Upper lobe of left lung (tissue), 4 donors: ENCODE measurements around the gene MVK.

Source experiments
- EP300 ChIP-seq, 4 donors: sonication (generic); formaldehyde crosslinking; IDR thresholded peaks; one replicate each; pipeline ENCODE4 v1.5.1; 2017; ENCODE audit warnings: antibody characterized with exemption in 4 of 4, control low read depth in 2 of 4
- POLR2A ChIP-seq, 4 donors: fragments of 450-650 bp; IDR thresholded peaks; one replicate each; pipeline ENCODE4 v1.5.1; 2016 to 2017; ENCODE audit warnings: antibody characterized with exemption in 4 of 4, mild to moderate bottlenecking in 2 of 4
- POLR2AphosphoS5 ChIP-seq, 2 donors: sonication (generic); formaldehyde crosslinking; IDR thresholded peaks; one replicate each; pipeline ENCODE4 v1.5.1; 2017; ENCODE audit warnings: antibody characterized with exemption in 2 of 2
- TF ChIP-seq, protein P1 (sequence below), 6 experiments: fragments of 450-650 bp in 4 of 6; fragments of 200-600 bp in 2 of 6; sonication (generic) in 2 of 6; IDR thresholded peaks; one replicate each; pipeline ENCODE4 v1.5.1; 2016 to 2019; ENCODE audit warnings: antibody characterized with exemption in 6 of 6

DNA sequence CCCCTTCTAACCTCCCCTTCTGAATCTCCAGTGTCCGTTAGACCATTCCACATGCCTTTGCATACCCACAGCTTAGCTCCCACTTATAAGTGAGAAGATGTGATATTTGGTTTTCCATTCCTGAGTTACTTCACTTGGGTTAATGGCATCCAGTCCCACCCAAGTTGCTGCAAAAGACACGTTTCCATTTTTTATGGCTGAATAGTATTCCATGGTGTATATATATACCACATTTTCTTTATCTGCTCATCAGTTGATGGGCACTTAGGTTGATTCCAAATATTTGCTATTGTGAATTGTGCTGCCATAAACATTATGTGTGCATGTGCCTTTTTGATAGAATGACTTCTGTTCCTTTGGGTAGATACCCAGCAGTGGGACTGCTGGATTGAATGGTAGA is 67.8 kb downstream of the MVK start:
- TF ChIP-seq, protein P1, sequence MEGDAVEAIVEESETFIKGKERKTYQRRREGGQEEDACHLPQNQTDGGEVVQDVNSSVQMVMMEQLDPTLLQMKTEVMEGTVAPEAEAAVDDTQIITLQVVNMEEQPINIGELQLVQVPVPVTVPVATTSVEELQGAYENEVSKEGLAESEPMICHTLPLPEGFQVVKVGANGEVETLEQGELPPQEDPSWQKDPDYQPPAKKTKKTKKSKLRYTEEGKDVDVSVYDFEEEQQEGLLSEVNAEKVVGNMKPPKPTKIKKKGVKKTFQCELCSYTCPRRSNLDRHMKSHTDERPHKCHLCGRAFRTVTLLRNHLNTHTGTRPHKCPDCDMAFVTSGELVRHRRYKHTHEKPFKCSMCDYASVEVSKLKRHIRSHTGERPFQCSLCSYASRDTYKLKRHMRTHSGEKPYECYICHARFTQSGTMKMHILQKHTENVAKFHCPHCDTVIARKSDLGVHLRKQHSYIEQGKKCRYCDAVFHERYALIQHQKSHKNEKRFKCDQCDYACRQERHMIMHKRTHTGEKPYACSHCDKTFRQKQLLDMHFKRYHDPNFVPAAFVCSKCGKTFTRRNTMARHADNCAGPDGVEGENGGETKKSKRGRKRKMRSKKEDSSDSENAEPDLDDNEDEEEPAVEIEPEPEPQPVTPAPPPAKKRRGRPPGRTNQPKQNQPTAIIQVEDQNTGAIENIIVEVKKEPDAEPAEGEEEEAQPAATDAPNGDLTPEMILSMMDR (IDR thresholded peaks at IDR 0.05) = no peak
- no peak for TF ChIP-seq EP300 (IDR thresholded peaks at IDR 0.05)
- TF ChIP-seq POLR2AphosphoS5 (IDR thresholded peaks at IDR 0.05) = no peak
- no peak for TF ChIP-seq POLR2A (IDR thresholded peaks at IDR 0.05)
